ENCODE results near the gene CFAP126. TPM values are rescaled to one million over a fixed set of nuclear protein-coding genes. Genes with fewer than 3 reads are reported as not detected.
"Not testable (repeated sequence)": the region's sequence is repeated elsewhere in the genome, so short reads cannot be mapped to it uniquely, and the experiment has no call there.

CFAP126 gene
- total and polyA plus RNA-seq, 2 of the 13 experiments (the other 11 are each of a cell fraction or from before 2014, with no cell fraction given): not detected

DNA sequence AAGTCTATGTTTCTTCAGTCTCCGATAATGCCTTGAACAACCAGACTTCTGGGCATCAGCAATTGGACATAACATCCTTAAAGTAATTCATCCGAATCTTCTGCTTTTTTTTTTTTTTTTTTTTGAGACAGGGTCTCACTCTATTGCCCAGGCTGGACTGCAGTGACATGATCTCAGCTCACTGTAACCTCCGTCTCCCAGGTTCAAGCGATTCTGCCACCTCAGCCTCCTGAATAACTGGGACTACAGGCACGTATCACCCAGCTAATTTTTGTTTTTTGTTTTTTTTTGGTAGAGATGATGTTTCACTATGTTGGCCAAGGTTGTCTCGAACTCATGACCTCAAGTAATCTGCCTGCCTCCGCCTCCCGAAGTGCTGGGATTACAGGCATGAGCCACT lies 23.9 kb upstream of the CFAP126 start:
- H3K4me3 ChIP-seq (replicated peaks in 1 of 3; ENCODE audit: insufficient read depth in 1 of 3, low read depth in 2 of 3, low read length in 3 of 3): no peak overlapping the region
- ChIA-PET CTCF (ENCODE audit: low intra/inter-chr PET ratio, low total read pairs) (no interaction called here), POLR2A (no interaction called here)
- TF ChIP-seq, protein P1, sequence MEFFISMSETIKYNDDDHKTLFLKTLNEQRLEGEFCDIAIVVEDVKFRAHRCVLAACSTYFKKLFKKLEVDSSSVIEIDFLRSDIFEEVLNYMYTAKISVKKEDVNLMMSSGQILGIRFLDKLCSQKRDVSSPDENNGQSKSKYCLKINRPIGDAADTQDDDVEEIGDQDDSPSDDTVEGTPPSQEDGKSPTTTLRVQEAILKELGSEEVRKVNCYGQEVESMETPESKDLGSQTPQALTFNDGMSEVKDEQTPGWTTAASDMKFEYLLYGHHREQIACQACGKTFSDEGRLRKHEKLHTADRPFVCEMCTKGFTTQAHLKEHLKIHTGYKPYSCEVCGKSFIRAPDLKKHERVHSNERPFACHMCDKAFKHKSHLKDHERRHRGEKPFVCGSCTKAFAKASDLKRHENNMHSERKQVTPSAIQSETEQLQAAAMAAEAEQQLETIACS (CRISPR knock-in tag; IDR thresholded peaks at IDR 0.05): no peak
- TF ChIP-seq ZNF737 (CRISPR knock-in tag; IDR thresholded peaks at IDR 0.05; ENCODE audit: borderline replicate concordance) (no peak), SAP130 (CRISPR knock-in tag; IDR thresholded peaks at IDR 0.05; ENCODE audit: low read depth) (no peak), ZNF329 (CRISPR knock-in tag; IDR thresholded peaks at IDR 0.05; ENCODE audit: low read depth) (no peak), NCOA2 (CRISPR knock-in tag; IDR thresholded peaks at IDR 0.05) (no peak), KDM5B (CRISPR knock-in tag; IDR thresholded peaks at IDR 0.05; ENCODE audit: borderline replicate concordance) (no peak), ATM (IDR thresholded peaks at IDR 0.05; ENCODE audit: borderline replicate concordance) (no peak), ZNF432 (CRISPR knock-in tag; IDR thresholded peaks at IDR 0.05; ENCODE audit: borderline replicate concordance) (no peak), MEF2D (CRISPR knock-in tag; IDR thresholded peaks at IDR 0.05) (no peak), TAF1 (CRISPR knock-in tag; IDR thresholded peaks at IDR 0.05) (no peak), ZNF768 (CRISPR knock-in tag; IDR thresholded peaks at IDR 0.05) (no peak)
- TF ChIP-seq, protein P2, sequence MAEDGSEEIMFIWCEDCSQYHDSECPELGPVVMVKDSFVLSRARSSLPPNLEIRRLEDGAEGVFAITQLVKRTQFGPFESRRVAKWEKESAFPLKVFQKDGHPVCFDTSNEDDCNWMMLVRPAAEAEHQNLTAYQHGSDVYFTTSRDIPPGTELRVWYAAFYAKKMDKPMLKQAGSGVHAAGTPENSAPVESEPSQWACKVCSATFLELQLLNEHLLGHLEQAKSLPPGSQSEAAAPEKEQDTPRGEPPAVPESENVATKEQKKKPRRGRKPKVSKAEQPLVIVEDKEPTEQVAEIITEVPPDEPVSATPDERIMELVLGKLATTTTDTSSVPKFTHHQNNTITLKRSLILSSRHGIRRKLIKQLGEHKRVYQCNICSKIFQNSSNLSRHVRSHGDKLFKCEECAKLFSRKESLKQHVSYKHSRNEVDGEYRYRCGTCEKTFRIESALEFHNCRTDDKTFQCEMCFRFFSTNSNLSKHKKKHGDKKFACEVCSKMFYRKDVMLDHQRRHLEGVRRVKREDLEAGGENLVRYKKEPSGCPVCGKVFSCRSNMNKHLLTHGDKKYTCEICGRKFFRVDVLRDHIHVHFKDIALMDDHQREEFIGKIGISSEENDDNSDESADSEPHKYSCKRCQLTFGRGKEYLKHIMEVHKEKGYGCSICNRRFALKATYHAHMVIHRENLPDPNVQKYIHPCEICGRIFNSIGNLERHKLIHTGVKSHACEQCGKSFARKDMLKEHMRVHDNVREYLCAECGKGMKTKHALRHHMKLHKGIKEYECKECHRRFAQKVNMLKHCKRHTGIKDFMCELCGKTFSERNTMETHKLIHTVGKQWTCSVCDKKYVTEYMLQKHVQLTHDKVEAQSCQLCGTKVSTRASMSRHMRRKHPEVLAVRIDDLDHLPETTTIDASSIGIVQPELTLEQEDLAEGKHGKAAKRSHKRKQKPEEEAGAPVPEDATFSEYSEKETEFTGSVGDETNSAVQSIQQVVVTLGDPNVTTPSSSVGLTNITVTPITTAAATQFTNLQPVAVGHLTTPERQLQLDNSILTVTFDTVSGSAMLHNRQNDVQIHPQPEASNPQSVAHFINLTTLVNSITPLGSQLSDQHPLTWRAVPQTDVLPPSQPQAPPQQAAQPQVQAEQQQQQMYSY (CRISPR knock-in tag; IDR thresholded peaks at IDR 0.05): no peak
- 92% methylated on average over 8 of the region's 8 CpGs for WGBS (ENCODE audit: low lambda C conversion rate)
- H3K9ac ChIP-seq (ENCODE audit: insufficient read depth, low read depth, low read length): no peak overlapping the region
- H3K9me3 ChIP-seq (ENCODE audit: low read length): no peaks in the 10 kb centered on the region
- no TSS peak for BruUV-seq (replicated peaks)
- no peaks in the 10 kb centered on the region for H3K36me3 ChIP-seq (replicated peaks in 1 of 2; ENCODE audit: control insufficient read depth in 1 of 2, insufficient read depth in 2 of 2, low read length in 2 of 2)
- peaks cover 42% of the 10 kb centered on the region for H3K4me1 ChIP-seq (ENCODE audit: insufficient read depth, low read length)
- no peak for FAIRE-seq
- no peak overlapping the region for H3K27ac ChIP-seq (ENCODE audit: extremely low read length, insufficient read depth, low read length)
- no peak for ATAC-seq
- DNase-seq (ENCODE audit: low spot score): no peak
- in situ Hi-C loops (cut with HindIII; ENCODE audit: extremely low pct_ligation_motif_present, low pct_unique_long_range_greater_than_20kb): no loop called here
- no peak overlapping the region for H3K4me2 ChIP-seq (ENCODE audit: low read depth, low read length)
- no peak overlapping the region for H2AFZ ChIP-seq (ENCODE audit: low read length)
- no peaks in the 10 kb centered on the region for H3K79me2 ChIP-seq (ENCODE audit: insufficient read depth, low read length)
- intact Hi-C loops (cut with micrococcal nuclease; ENCODE audit: unreplicated experiment): no loop called here
- no peaks in the 10 kb centered on the region; a peak in 1 of 5 replicates for H3K27me3 ChIP-seq (ENCODE audit: control insufficient read depth in 1 of 2, insufficient read depth in 2 of 2, low read length in 2 of 2)
- no peaks in the 10 kb centered on the region for H4K20me1 ChIP-seq (ENCODE audit: insufficient read depth, low read length)

DNA sequence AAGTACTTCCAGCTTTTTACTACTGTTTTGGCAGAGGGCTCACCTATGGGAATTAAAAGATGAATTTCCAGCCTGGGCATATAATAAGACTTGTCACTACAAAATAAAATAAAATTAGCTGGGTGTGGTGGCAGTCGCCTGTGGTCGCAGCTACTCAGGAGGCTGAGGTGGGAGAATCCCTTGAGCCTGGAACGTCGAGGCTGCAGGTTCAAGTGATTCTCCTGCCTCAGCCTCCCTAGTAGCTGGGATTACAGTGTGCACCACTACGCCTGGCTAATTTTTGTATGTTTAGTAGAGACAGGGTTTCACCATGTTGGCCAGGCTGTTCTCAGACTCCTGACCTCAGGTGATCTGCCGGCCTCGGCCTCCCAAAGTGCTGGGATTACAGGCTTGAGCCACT lies 23.5 kb upstream of the CFAP126 start:
- H3K4me3 ChIP-seq (replicated peaks in 1 of 3; ENCODE audit: insufficient read depth in 1 of 3, low read depth in 2 of 3, low read length in 3 of 3); intact Hi-C loops (cut with micrococcal nuclease; ENCODE audit: unreplicated experiment); BruUV-seq (replicated peaks); H3K36me3 ChIP-seq (replicated peaks in 1 of 2; ENCODE audit: control insufficient read depth in 1 of 2, insufficient read depth in 2 of 2, low read length in 2 of 2); CTCF ChIA-PET (ENCODE audit: low intra/inter-chr PET ratio, low total read pairs); H3K9me3 ChIP-seq (ENCODE audit: low read length); H3K9ac ChIP-seq (ENCODE audit: insufficient read depth, low read depth, low read length); ATAC-seq; POLR2A ChIA-PET; H3K4me2 ChIP-seq (ENCODE audit: low read depth, low read length); in situ Hi-C loops (cut with HindIII; ENCODE audit: extremely low pct_ligation_motif_present, low pct_unique_long_range_greater_than_20kb); H2AFZ ChIP-seq (ENCODE audit: low read length); H3K27me3 ChIP-seq (ENCODE audit: control insufficient read depth in 1 of 2, insufficient read depth in 2 of 2, low read length in 2 of 2); FAIRE-seq; H4K20me1 ChIP-seq (ENCODE audit: insufficient read depth, low read length); H3K27ac ChIP-seq (ENCODE audit: extremely low read length, insufficient read depth, low read length); H3K79me2 ChIP-seq (ENCODE audit: insufficient read depth, low read length); DNase-seq (ENCODE audit: low spot score): not testable (repeated sequence)
- 88% methylated on average over 5 of the region's 7 CpGs for WGBS (ENCODE audit: low lambda C conversion rate)
- H3K4me1 ChIP-seq (ENCODE audit: insufficient read depth, low read length): peaks cover 47% of the 10 kb centered on the region

Measured in HepG2 (cell line).